B cell (primary cell): ENCODE data around the gene NCDN. TPM values are rescaled to one million over a fixed set of nuclear protein-coding genes. Genes with fewer than 3 reads are reported as not detected.

Experiments used
- ATAC-seq: fragments of 200-7000 bp; cut with Tn5 transposase; one replicate; pipeline ENCODE4 v1.10.0; 2021; ENCODE audit warnings: low read depth, mild to moderate bottlenecking, moderate number of reproducible peaks, moderate library complexity
- CTCF ChIA-PET: fragments of 350-600 bp; sonication (Branson Sonifier 250); formaldehyde crosslinking; loops from one replicate; lab custom pipeline; 2021; ENCODE audit warnings: antibody characterized with exemption, inconsistent platforms; lab: Charles Lee
- POLR2A ChIA-PET: fragments of 350-600 bp; sonication (Branson Sonifier 250); formaldehyde crosslinking; loops from one replicate; lab custom pipeline; 2021; ENCODE audit warnings: antibody characterized with exemption; lab: Charles Lee
- DNase-seq: peaks from one replicate; pipeline ENCODE4 v3.0.0; 2013
- H2AFZ ChIP-seq: 2 replicates; pipeline ENCODE4 v1.6.1; 2012; ENCODE audit warnings: mild to moderate bottlenecking, low read depth, low read length; ENCODE audit not compliant: insufficient read depth, poor library complexity, severe bottlenecking
- H3K27ac ChIP-seq, 2 donors: 1 replicate in 1 of 2; 2 replicates in 1 of 2; pipeline ENCODE4 v1.5.1; 2012 to 2013; ENCODE audit warnings: low read length in 2 of 2, mild to moderate bottlenecking in 2 of 2, moderate library complexity in 1 of 2
- H3K27me3 ChIP-seq, 4 experiments: fragments of 200-600 bp in 1 of 4; sonication (generic) in 1 of 4; replicated peaks in 1 of 4; 1 replicate in 2 of 4; 2 replicates in 2 of 4; pipeline versions ENCODE4 v1.6.1 to v1.7.0; 2013 to 2016; ENCODE audit warnings: low read length in 3 of 4, mild to moderate bottlenecking in 2 of 4, mixed read lengths in 1 of 4, moderate library complexity in 1 of 4; ENCODE audit not compliant: insufficient read depth in 4 of 4, control insufficient read depth in 3 of 4; ENCODE audit errors: control extremely low read depth in 1 of 4
- H3K36me3 ChIP-seq, 2 experiments: replicated peaks in 1 of 2; 1 replicate in 1 of 2; 2 replicates in 1 of 2; pipeline versions ENCODE4 v1.6.1 to v1.7.1; 2013; ENCODE audit warnings: low read length in 1 of 2; ENCODE audit not compliant: insufficient read depth in 2 of 2, control insufficient read depth in 1 of 2; ENCODE audit errors: control extremely low read depth in 1 of 2, extremely low read depth in 1 of 2
- H3K4me1 ChIP-seq, 2 donors: fragments of 200-600 bp in 1 of 2; sonication (generic) in 1 of 2; 1 replicate in 1 of 2; 2 replicates in 1 of 2; pipeline versions ENCODE4 v1.5.1 to v1.6.1; 2013 to 2017; ENCODE audit warnings: low read length in 2 of 2; ENCODE audit not compliant: control insufficient read depth in 2 of 2, insufficient read depth in 2 of 2
- H3K4me2 ChIP-seq: replicated peaks from 2 replicates; pipeline ENCODE3; 2012; ENCODE audit warnings: mild to moderate bottlenecking, low read depth, low read length; ENCODE audit not compliant: poor library complexity, severe bottlenecking
- H3K4me3 ChIP-seq, 5 experiments: fragments of 200-600 bp in 1 of 5; sonication (generic) in 1 of 5; 1 replicate in 3 of 5; 2 replicates in 2 of 5; pipeline versions ENCODE4 v1.5.1 to v1.7.0; 2011 to 2016; ENCODE audit warnings: low read length in 4 of 5, mild to moderate bottlenecking in 4 of 5, low read depth in 2 of 5, control low read depth in 1 of 5, moderate library complexity in 1 of 5; ENCODE audit not compliant: insufficient read depth in 1 of 5; ENCODE audit errors: control extremely low read depth in 1 of 5, extremely low read depth in 1 of 5
- H3K79me2 ChIP-seq: fragments of 200-600 bp; sonication (generic); one replicate; pipeline ENCODE4 v1.6.0; 2016; ENCODE audit warnings: low read length; ENCODE audit not compliant: control insufficient read depth, insufficient read depth
- H3K9ac ChIP-seq: fragments of 200-600 bp; sonication (generic); 2 replicates; pipeline ENCODE4 v1.6.1; 2017; ENCODE audit warnings: mild to moderate bottlenecking, low read length, moderate library complexity
- H3K9me3 ChIP-seq, 3 donors: one replicate each; pipeline versions ENCODE4 v1.6.1 to v1.7.1; 2013; ENCODE audit warnings: low read length in 2 of 3; ENCODE audit not compliant: control insufficient read depth in 2 of 3, insufficient read depth in 1 of 3; ENCODE audit errors: control extremely low read depth in 1 of 3
- H4K20me1 ChIP-seq: 2 replicates; pipeline ENCODE4 v1.6.0; 2012; ENCODE audit warnings: mild to moderate bottlenecking, low read length; ENCODE audit not compliant: insufficient read depth, control insufficient read depth, poor library complexity, severe bottlenecking
- H3K27ac Mint-ChIP-seq: one replicate; pipeline ENCODE4 v1.8.0; 2021; ENCODE audit warnings: mixed read lengths
- H3K27me3 Mint-ChIP-seq: one replicate; pipeline ENCODE4 v1.8.0; 2021; ENCODE audit warnings: mixed read lengths
- H3K4me1 Mint-ChIP-seq: one replicate; pipeline ENCODE4 v1.8.0; 2021; ENCODE audit warnings: mixed read lengths
- H3K4me3 Mint-ChIP-seq: one replicate; pipeline ENCODE4 v1.8.0; 2021; ENCODE audit warnings: mixed read lengths
- H3K9me3 Mint-ChIP-seq: one replicate; pipeline ENCODE4 v1.8.0; 2022; ENCODE audit warnings: mixed read lengths; ENCODE audit not compliant: insufficient read depth
- EZH2 ChIP-seq: IDR thresholded peaks from 2 replicates; pipeline ENCODE4 v1.6.1; 2012; ENCODE audit warnings: borderline replicate concordance, low read depth, mild to moderate bottlenecking, moderate library complexity, low read length; ENCODE audit not compliant: insufficient read depth, poor library complexity, severe bottlenecking
- WGBS: methylation state at CpG from one replicate; pipeline ENCODE4 v1.1.5; 2013; ENCODE audit warnings: missing lambda C conversion rate; ENCODE audit not compliant: insufficient coverage; 5-methylcytosine and 5-hydroxymethylcytosine counted together
- intact Hi-C: fragments of 100-400 bp; cut with micrococcal nuclease; formaldehyde crosslinking; loops from one replicate; pipeline ENCODE4 v1.10.0; 2022
- polyA plus RNA-seq: library from polyadenylated mRNA; depleted of rRNA; stranded (reverse); fragments of >200 nt; gene quantifications from 2 replicates; pipeline ENCODE4 v1.2.3, GENCODE V29; 2012
- total RNA-seq, 2 donors: library from RNA; stranded (reverse); fragments of 120-200 nt in 1 of 2; gene quantifications; 1 replicate in 1 of 2; 2 replicates in 1 of 2; pipeline versions ENCODE4 v1.2.3 to v1.2.4, GENCODE V29; 2013 to 2022
- TF ChIP-seq, protein P1 (sequence below): fragments of 200-600 bp; IDR thresholded peaks from one replicate; pipeline ENCODE4 v1.8.0; 2022; ENCODE audit warnings: antibody characterized with exemption, mild to moderate bottlenecking

The NCDN gene
- total and polyA plus RNA-seq, 2 donors (not counting 1 experiment from before 2014, with no cell fraction given): 13.6 to 19.8 TPM

DNA sequence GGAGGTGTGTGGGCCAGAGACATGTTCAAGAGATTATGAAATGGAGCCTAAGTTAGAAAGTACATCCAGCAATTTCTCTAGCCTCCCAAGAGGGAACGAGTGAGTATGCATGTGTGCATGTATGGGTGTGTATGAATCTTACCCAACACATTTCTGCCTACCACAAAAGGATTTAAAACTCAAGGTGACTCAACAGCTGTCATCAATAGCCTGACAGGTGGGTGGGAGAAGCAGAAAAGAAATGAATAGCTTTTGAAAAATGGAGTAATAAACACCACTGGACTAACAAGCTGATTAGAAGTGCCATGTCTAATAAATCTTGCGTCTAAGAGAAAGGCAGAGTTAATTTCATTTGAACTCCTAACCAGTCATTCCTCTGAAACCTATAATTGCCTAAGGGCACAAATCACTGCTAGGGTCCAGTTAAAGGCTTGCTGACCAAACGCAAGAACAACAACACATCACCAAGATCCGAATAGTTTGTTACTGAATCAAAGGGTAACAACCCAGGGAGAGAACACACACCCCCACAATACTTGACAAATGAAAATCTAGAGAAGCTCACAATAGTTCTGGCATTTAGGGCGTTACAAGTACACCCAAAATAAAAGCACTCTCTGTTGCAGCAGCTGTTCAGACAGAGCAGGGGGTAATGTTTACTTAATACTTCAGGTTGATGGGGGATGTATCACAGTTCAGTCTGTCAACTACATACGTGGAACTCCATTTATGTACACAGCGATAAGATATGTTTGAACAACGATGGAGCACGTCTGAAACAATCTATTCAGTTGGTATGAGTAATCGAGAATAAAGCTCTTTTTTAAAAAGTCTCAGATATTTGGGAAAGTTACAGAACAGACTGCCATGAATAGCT lies 1.8 kb upstream of the NCDN start:
- H3K36me3 ChIP-seq: peaks cover 5 to 22% of the 10 kb centered on the region in 2 experiments
- ATAC-seq (no peak), DNase-seq (no peak)
- H2AFZ ChIP-seq: peak overlapping the region; percentile 89
- Mint-ChIP-seq H3K4me1 (peaks cover 37% of the 10 kb centered on the region), H3K9me3 (no peaks in the 10 kb centered on the region), H3K27me3 (no peaks in the 10 kb centered on the region), H3K4me3 (peak overlapping the region; percentile 98), H3K27ac (peak overlapping the region; percentile 37)
- no peaks in the 10 kb centered on the region for H3K9me3 ChIP-seq
- TF ChIP-seq, protein P1, sequence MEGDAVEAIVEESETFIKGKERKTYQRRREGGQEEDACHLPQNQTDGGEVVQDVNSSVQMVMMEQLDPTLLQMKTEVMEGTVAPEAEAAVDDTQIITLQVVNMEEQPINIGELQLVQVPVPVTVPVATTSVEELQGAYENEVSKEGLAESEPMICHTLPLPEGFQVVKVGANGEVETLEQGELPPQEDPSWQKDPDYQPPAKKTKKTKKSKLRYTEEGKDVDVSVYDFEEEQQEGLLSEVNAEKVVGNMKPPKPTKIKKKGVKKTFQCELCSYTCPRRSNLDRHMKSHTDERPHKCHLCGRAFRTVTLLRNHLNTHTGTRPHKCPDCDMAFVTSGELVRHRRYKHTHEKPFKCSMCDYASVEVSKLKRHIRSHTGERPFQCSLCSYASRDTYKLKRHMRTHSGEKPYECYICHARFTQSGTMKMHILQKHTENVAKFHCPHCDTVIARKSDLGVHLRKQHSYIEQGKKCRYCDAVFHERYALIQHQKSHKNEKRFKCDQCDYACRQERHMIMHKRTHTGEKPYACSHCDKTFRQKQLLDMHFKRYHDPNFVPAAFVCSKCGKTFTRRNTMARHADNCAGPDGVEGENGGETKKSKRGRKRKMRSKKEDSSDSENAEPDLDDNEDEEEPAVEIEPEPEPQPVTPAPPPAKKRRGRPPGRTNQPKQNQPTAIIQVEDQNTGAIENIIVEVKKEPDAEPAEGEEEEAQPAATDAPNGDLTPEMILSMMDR: no peak
- no peak for TF ChIP-seq EZH2
- POLR2A ChIA-PET: interaction anchor here (1.9 kb wide), 1 partner anchor 214 kb away, joined by 7 read pairs; the partner anchor contains the start of gene CLSPN
- intact Hi-C loops: loop anchor here (2.0 to 10.0 kb wide), 3 partner anchors 21 to 701 kb away; partner anchors contain the start of genes SMIM12 and ZMYM6
- H3K4me3 ChIP-seq: no peak overlapping the region
- no peaks in the 10 kb centered on the region for H4K20me1 ChIP-seq
- H3K4me2 ChIP-seq: peak overlapping the region; percentile 94
- peaks cover 15 to 26% of the 10 kb centered on the region in 2 donors for H3K4me1 ChIP-seq
- no peak overlapping the region for H3K27ac ChIP-seq
- H3K79me2 ChIP-seq: peaks cover 45% of the 10 kb centered on the region
- CTCF ChIA-PET: interaction anchor here (0.9 to 2.4 kb wide), 6 partner anchors 9 to 703 kb away, joined by 3 to 13 read pairs (median 7); partner anchors contain the start of gene CLSPN
- 97% methylated on average over 3 of the region's 10 CpGs for WGBS
- H3K9ac ChIP-seq: peak overlapping the region; percentile 93
- no peaks in the 10 kb centered on the region for H3K27me3 ChIP-seq
